Glomerular visceral epithelial cell (primary cell): ENCODE results near the gene TTC23.

Experiments
- DNase-seq: peaks from one replicate; pipeline ENCODE4 v3.0.0-alpha.2; 2016; ENCODE audit errors: extremely low spot score

TTC23 gene

GRCh38 chr15:99249270-99249841 is at the start of gene TTC23:
TTC23 (minus strand) TSS chr15:99249581; CDS start chr15:99228712, 20,869 bp downstream.
- peak; percentile 83 for DNase-seq

- no peak for DNase-seq
These were observed 47.0 kb upstream of the TTC23 start for GRCh38 chr15:99296386-99296785.

GRCh38 chr15:99295840-99296239 is 46.5 kb upstream of the TTC23 start:
- DNase-seq, result no peak

- no peak for DNase-seq
These were observed 42.3 kb upstream of the TTC23 start for GRCh38 chr15:99291643-99292042.

GRCh38 chr15:99283717-99284116 is 34.3 kb upstream of the TTC23 start:
- no peak for DNase-seq

GRCh38 chr15:99282586-99282985 is 33.2 kb upstream of the TTC23 start:
- no peak for DNase-seq

- no peak for DNase-seq
These were observed 32.7 kb upstream of the TTC23 start for GRCh38 chr15:99282121-99282520.

- no peak for DNase-seq
These were observed 30.4 kb upstream of the TTC23 start for GRCh38 chr15:99279827-99280226.

- no peak for DNase-seq
These were observed 29.9 kb upstream of the TTC23 start for GRCh38 chr15:99279290-99279689.

- no peak for DNase-seq
These were observed 26.2 kb upstream of the TTC23 start for GRCh38 chr15:99275525-99276128.

GRCh38 chr15:99275061-99275460 is 25.7 kb upstream of the TTC23 start:
- DNase-seq, result no peak

- DNase-seq, result no peak
These were observed 24.4 kb upstream of the TTC23 start for GRCh38 chr15:99273801-99274200.

- DNase-seq, result no peak
These were observed 19.1 kb upstream of the TTC23 start for GRCh38 chr15:99268431-99268830.

- no peak for DNase-seq
These were observed 18.6 kb upstream of the TTC23 start for GRCh38 chr15:99267957-99268356.

GRCh38 chr15:99265541-99266070 is 16.2 kb upstream of the TTC23 start:
- DNase-seq, result no peak

GRCh38 chr15:99264125-99264524 is 14.7 kb upstream of the TTC23 start:
- no peak for DNase-seq

GRCh38 chr15:99257107-99257750 is 7.8 kb upstream of the TTC23 start:
- no peak for DNase-seq

GRCh38 chr15:99253381-99254090 is 4.2 kb upstream of the TTC23 start:
- DNase-seq, result peak; percentile 58

GRCh38 chr15:99252326-99252725 is 2.9 kb upstream of the TTC23 start:
- peak; percentile 3 for DNase-seq

- DNase-seq, result peak; percentile 99
These were observed 1.8 kb upstream of the TTC23 start, which contains the start of gene LRRC28 for GRCh38 chr15:99250857-99251841. LRRC28 (plus strand) TSS chr15:99251481; CDS start chr15:99255958, 4,477 bp downstream.

- no peak for DNase-seq
These were observed 1.1 kb upstream of the TTC23 start for GRCh38 chr15:99250494-99250856.
